Body of pancreas (tissue), 4 donors: ENCODE results near the gene DNAJC17. TPM values are rescaled to one million over a fixed set of nuclear protein-coding genes. Genes with fewer than 3 reads are reported as not detected.
A peak's percentile ranks its signal among the peaks of the same experiment; 100 is the strongest.

Source experiments
- ATAC-seq: fragments of 150-250 bp; one replicate; pipeline ENCODE4 v1.9.1; 2016
- DNase-seq, 4 donors: peaks; one replicate each; pipeline ENCODE4 v3.0.0-alpha.2; 2019
- H3K27ac ChIP-seq, 4 donors: fragments of 200-600 bp; sonication (generic); 1 replicate in 3 of 4; 2 replicates in 1 of 4; pipeline versions ENCODE4 v1.5.1 to v1.6.1; 2016 to 2019; ENCODE audit warnings: mild to moderate bottlenecking in 1 of 4, mixed read lengths in 1 of 4, moderate library complexity in 1 of 4
- H3K27me3 ChIP-seq, 2 donors: fragments of 200-600 bp; sonication (generic); one replicate each; pipeline ENCODE4 v1.6.0; 2016; ENCODE audit warnings: mild to moderate bottlenecking in 1 of 2
- H3K36me3 ChIP-seq, 2 donors: fragments of 200-600 bp; sonication (generic); replicated peaks in 1 of 2; 2 replicates each; pipeline ENCODE4 v1.5.1; 2016; ENCODE audit warnings: low read depth in 2 of 2; ENCODE audit not compliant: insufficient read depth in 1 of 2
- H3K4me1 ChIP-seq: fragments of 200-600 bp; sonication (generic); one replicate; pipeline ENCODE4 v1.6.0; 2016
- H3K4me3 ChIP-seq, 2 donors: fragments of 200-600 bp; sonication (generic); 1 replicate in 1 of 2; 2 replicates in 1 of 2; pipeline ENCODE4 v1.5.1; 2016 to 2019
- H3K9me3 ChIP-seq, 3 donors: fragments of 200-600 bp; sonication (generic); 1 replicate in 2 of 3; 2 replicates in 1 of 3; pipeline ENCODE4 v1.5.1; 2016
- CTCF ChIP-seq, 7 experiments: fragments of 450-650 bp in 4 of 7; fragments of 200-600 bp in 3 of 7; sonication (generic) in 3 of 7; IDR thresholded peaks; one replicate each; pipeline ENCODE4 v1.5.1; 2016 to 2019; ENCODE audit warnings: antibody characterized with exemption in 7 of 7
- POLR2A ChIP-seq, 3 donors: fragments of 450-650 bp; IDR thresholded peaks; one replicate each; pipeline ENCODE4 v1.6.1; 2016; ENCODE audit warnings: antibody characterized with exemption in 3 of 3, mild to moderate bottlenecking in 2 of 3
- WGBS, 2 donors: methylation state at CpG; one replicate each; pipeline ENCODE4 v1.1.5; 2017; 5-methylcytosine and 5-hydroxymethylcytosine counted together
- intact Hi-C: fragments of 100-400 bp; cut with DNase I; formaldehyde crosslinking; loops from one replicate; pipeline ENCODE4 v1.15.1; 2023
- total RNA-seq, 2 donors: library from RNA; depleted of rRNA; stranded (reverse); fragments of >200 nt; gene quantifications; one replicate each; pipeline ENCODE4 v1.1.0, GENCODE V29; 2016

The DNAJC17 gene
- total RNA-seq, 2 donors from 2014 or later, result 18.7 to 36.6 TPM

DNA sequence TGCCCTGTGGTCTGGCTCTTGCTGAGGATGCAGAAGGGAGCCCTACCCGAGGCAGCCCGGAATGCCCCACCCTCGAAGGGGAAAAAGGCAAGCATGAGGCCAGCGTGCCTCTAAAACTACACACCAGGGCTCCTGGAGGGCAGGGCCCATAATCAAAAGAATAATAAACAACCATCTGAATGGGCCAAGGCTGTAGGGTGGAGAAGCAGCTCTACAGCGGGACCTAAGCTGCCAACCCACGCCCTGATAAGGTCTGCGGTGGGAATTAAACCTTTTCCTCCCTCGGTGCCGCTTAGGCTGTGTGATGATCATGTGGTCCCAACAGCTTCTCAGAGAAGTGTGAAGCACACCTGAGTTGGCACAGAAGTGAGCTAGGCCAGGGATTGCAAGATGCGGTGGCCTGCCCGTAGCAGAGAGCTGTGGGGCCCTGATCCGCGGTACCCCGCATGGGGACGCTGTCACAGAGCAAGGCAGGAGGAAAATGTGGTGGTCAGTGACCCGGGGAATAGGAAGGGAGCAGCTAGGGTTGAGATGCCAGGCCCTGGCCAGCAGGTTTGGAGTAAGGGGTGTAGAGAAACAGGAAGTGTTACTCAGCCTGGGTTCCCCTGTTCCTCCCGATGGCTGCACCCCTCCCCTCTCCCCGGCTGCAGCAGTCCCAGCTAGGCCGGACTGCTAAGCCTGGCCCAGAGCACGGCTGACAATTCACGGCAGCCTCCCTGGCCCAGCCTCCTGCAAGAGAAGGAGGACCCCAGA, 38.6 kb downstream of the DNAJC17 start:
- WGBS, 2 donors, result 73 to 85% methylated on average over 17 to 21 of the region's 21 CpGs
- ATAC-seq (no peak), DNase-seq (no peak)
- no peak overlapping the region for H3K4me3 ChIP-seq
- peak overlapping the region; percentile 2 to 46 (median 32) for H3K27ac ChIP-seq
- intact Hi-C loops, result no loop called here
- peaks cover 0 to 7% of the 10 kb centered on the region in 2 donors for H3K36me3 ChIP-seq
- peaks cover 22% of the 10 kb centered on the region for H3K4me1 ChIP-seq
- H3K27me3 ChIP-seq, result no peaks in the 10 kb centered on the region
- no peaks in the 10 kb centered on the region for H3K9me3 ChIP-seq
- no peak for TF ChIP-seq CTCF (IDR thresholded peaks at IDR 0.05)
- TF ChIP-seq POLR2A (IDR thresholded peaks at IDR 0.05), result no peak

DNA sequence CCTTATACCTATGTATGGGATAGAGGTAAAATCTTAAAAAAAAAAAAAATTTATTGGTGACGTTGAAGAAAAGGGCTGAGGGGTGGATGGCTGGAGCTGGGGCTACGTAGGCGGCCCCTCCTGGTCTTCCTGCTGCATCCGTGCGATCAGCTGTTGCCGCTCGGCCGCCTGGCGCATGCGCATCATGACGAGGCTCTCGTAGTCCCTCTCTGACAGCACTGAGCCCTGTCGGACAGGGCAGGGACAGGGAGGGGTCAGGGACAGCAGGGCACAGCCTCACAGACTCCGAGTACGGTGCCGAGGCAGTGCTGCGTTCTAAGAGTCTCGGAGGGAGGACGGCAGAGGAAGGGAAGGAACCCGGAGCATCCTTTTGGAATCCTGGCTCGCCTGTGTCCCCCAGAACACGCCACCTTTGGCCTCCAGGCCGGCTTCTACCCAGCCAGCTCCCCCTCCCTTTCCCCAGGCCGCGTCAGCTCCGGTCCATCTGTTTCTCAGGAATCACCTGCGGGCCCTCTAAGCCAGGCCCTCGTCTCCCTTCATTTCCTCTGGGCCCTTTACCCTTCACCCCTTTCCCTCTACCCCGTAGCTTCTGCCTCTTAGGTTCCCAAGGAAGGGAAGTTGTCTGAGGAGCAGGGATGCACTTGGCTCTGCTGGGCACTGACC, 39.3 kb downstream of the DNAJC17 start:
- no peak for ATAC-seq
- Histone ChIP-seq H3K27me3 (no peaks in the 10 kb centered on the region), H3K36me3 (peaks cover 0 to 2% of the 10 kb centered on the region in 2 donors), H3K4me3 (no peak overlapping the region), H3K27ac (peak overlapping the region in 1 of 4 donors; percentile 34), H3K4me1 (peaks cover 30% of the 10 kb centered on the region), H3K9me3 (no peaks in the 10 kb centered on the region)
- TF ChIP-seq CTCF (IDR thresholded peaks at IDR 0.05), result no peak
- no peak for TF ChIP-seq POLR2A (IDR thresholded peaks at IDR 0.05)
- WGBS, 2 donors, result 93 to 94% methylated on average over 28 of the region's 29 CpGs
- intact Hi-C loops, result no loop called here
- no peak for DNase-seq

DNA sequence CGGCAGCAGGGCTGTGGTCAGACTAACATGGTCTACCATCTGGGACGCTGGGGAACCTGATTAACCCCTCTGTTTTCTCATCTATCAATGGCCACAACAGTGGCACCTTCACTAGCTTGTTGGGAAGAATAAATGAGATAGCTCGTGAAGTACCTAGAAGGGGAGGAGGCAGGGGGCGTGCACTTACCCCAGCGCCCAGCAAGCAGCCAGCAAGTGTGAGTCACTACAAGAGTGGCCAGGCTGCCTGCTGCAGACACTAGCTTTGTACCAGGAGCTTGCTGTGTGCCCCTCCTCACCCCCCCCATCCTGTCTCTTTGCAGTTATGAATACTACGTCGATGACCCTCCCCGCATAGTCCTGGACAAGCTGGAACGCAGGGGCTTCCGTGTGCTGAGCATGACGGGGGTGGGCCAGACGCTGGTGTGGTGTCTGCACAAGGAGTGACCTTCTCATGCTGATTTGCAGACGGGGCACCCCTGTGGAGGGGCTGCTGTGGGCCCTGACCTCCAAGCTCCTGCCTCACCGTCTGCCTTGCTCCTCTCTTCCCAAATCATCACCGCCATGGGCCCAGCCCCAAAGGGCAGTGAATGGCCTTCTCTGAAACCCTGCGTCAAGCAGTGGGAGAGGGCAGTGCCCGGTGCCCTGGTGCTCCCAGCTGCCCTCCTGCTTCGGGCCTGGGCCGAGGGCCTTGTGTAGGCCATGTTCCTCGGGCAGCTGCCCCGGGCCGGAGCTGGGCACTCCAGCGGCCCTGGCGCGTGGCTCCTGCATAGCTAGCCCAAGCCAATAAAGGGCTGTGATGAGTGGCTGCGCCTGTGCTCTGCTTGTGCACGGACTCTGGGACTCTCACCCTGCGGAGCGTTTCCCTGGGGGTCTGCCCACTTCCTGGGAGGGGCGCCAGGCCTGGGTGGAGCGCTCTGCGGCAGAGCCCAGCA, 40.1 kb downstream of the DNAJC17 start:
- peaks cover 36% of the 10 kb centered on the region for H3K4me1 ChIP-seq
- H3K27ac ChIP-seq, result no peak overlapping the region
- no peaks in the 10 kb centered on the region for H3K36me3 ChIP-seq
- intact Hi-C loops, result no loop called here
- no peak for ATAC-seq
- no peak for DNase-seq
- 91 to 92% methylated on average over 17 to 24 of the region's 32 CpGs for WGBS, 2 donors
- H3K9me3 ChIP-seq, result no peaks in the 10 kb centered on the region
- no peaks in the 10 kb centered on the region for H3K27me3 ChIP-seq
- TF ChIP-seq CTCF (IDR thresholded peaks at IDR 0.05), result no peak
- no peak for TF ChIP-seq POLR2A (IDR thresholded peaks at IDR 0.05)
- H3K4me3 ChIP-seq, result no peak overlapping the region

DNA sequence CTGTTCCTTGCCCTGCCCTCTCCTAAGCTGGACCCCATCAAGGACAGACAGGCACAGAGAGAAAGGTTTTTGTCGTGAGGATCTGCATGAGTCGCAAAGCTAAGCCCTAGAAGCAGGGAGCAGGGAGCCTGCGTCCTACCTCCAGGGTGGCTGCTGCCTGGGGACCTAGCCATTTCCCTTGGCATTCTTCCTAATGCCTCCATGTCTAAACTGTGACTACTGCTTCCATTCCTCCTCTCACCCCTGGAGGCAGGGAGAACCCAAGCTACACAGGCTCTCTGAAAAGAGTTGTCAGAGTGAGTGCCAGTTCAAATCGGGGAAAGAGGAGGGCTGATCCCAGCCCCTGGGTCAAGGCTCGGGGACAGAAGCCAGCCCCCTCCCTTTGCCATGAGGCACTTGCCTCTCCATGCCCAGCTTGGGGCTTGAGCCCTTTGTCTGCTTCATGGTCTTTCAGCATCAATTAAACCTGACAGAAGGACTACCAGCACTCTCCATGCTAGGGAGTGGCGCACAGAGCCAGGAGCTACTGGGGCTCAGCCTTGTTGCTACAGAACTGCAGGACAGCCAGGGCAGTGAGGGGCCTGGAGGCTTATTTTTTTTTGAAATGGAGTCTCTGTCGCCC, 41.0 kb downstream of the DNAJC17 start:
- H3K36me3 ChIP-seq, result no peaks in the 10 kb centered on the region
- no peaks in the 10 kb centered on the region for H3K9me3 ChIP-seq
- DNase-seq, result no peak
- ATAC-seq, result no peak
- H3K27me3 ChIP-seq, result no peaks in the 10 kb centered on the region
- WGBS, 2 donors, result 72 to 73% methylated on average over 6 to 7 of the region's 7 CpGs
- peaks cover 36% of the 10 kb centered on the region for H3K4me1 ChIP-seq
- H3K27ac ChIP-seq, result peak overlapping the region in 1 of 4 donors; percentile 91
- TF ChIP-seq POLR2A (IDR thresholded peaks at IDR 0.05) (no peak), CTCF (IDR thresholded peaks at IDR 0.05) (no peak)
- intact Hi-C loops, result no loop called here
- no peak overlapping the region for H3K4me3 ChIP-seq
